GM13977 (cell line): ENCODE data around the gene KCNQ1.
A peak's percentile ranks its signal among the peaks of the same experiment; 100 is the strongest.

Source experiments
- DNase-seq: peaks from one replicate; pipeline ENCODE4 v3.0.0; 2012; ENCODE audit warnings: low spot score
- CTCF ChIP-seq: IDR thresholded peaks from 2 replicates; pipeline ENCODE4 v1.5.1; 2012; ENCODE audit warnings: mild to moderate bottlenecking, control low read depth; ENCODE audit not compliant: insufficient read depth; ENCODE audit errors: extremely low read depth, missing control alignments
- in situ Hi-C: fragments of 300-500 bp; cut with MboI; formaldehyde crosslinking; loops from one replicate; pipeline ENCODE4 v1.12.0; 2022; ENCODE audit warnings: low sequenced_read_pairs, low pct_unique_long_range_greater_than_20kb, mixed read lengths, inconsistent platforms; ENCODE audit not compliant: unreplicated experiment

KCNQ1 gene

GRCh38 chr11:2415601-2416380, 29.0 kb upstream of the KCNQ1 start:
- no peak for DNase-seq
- in situ Hi-C loops = loop anchor here (25.0 kb wide), 1 partner anchor 228 kb away; no protein-coding TSS in a partner anchor
- no peak for TF ChIP-seq CTCF

GRCh38 chr11:2416765-2417164, 28.0 kb upstream of the KCNQ1 start:
- no peak for TF ChIP-seq CTCF
- no peak for DNase-seq
- in situ Hi-C loops = loop anchor here (25.0 kb wide), 1 partner anchor 229 kb away; no protein-coding TSS in a partner anchor

- in situ Hi-C loops = loop anchor here (25.0 kb wide), 1 partner anchor 231 kb away; no protein-coding TSS in a partner anchor
Observed at GRCh38 chr11:2417856-2418692, 26.7 kb upstream of the KCNQ1 start.

GRCh38 chr11:2418693-2419360, 26.0 kb upstream of the KCNQ1 start:
- TF ChIP-seq CTCF = no peak
- no peak for DNase-seq
- in situ Hi-C loops = loop anchor here (25.0 kb wide), 1 partner anchor 232 kb away; no protein-coding TSS in a partner anchor

More at GRCh38 chr11:2417856-2418692, 26.7 kb upstream of the KCNQ1 start:
- TF ChIP-seq CTCF = no peak
- DNase-seq = no peak

- peak; percentile 80 for TF ChIP-seq CTCF
- peak; percentile 89 for DNase-seq
- in situ Hi-C loops = loop anchor here (10.0 to 25.0 kb wide), 2 partner anchors 233 to 475 kb away; no protein-coding TSS in a partner anchor
Observed at GRCh38 chr11:2419638-2420501, 24.9 kb upstream of the KCNQ1 start.
